Measurements from ENCODE around the gene GTPBP1.

Gene GTPBP1

GRCh38 chr22:38761202-38762162, 55.7 kb downstream of the GTPBP1 start:
- no peak for DNase-seq

GRCh38 chr22:38762551-38762983, 56.8 kb downstream of the GTPBP1 start:
- no peak for DNase-seq

- DNase-seq: no peak
Observed at GRCh38 chr22:38766076-38766777, 60.5 kb downstream of the GTPBP1 start.

- DNase-seq: no peak
Observed at GRCh38 chr22:38767313-38767712, 61.6 kb downstream of the GTPBP1 start.

GRCh38 chr22:38768036-38768435, 62.3 kb downstream of the GTPBP1 start:
- DNase-seq: no peak

GRCh38 chr22:38770257-38770949, 64.7 kb downstream of the GTPBP1 start:
- DNase-seq: no peak

- no peak for DNase-seq
Observed at GRCh38 chr22:38772623-38772873, 66.8 kb downstream of the GTPBP1 start.

GRCh38 chr22:38773363-38773946, 67.7 kb downstream of the GTPBP1 start:
- DNase-seq: no peak

- peak; percentile 4 for DNase-seq
Observed at GRCh38 chr22:38774496-38775166, 68.9 kb downstream of the GTPBP1 start.

- DNase-seq: no peak
Observed at GRCh38 chr22:38775656-38776055, 69.9 kb downstream of the GTPBP1 start.

GRCh38 chr22:38776086-38776485, 70.3 kb downstream of the GTPBP1 start:
- DNase-seq: no peak

GRCh38 chr22:38777087-38777671, 71.4 kb downstream of the GTPBP1 start:
- DNase-seq: no peak

- DNase-seq: no peak
Observed at GRCh38 chr22:38781033-38781432, 75.3 kb downstream of the GTPBP1 start.

GRCh38 chr22:38782402-38783094, 76.8 kb downstream of the GTPBP1 start:
- DNase-seq: no peak
